ENCODE data around the gene VGLL2.

Gene VGLL2

DNA sequence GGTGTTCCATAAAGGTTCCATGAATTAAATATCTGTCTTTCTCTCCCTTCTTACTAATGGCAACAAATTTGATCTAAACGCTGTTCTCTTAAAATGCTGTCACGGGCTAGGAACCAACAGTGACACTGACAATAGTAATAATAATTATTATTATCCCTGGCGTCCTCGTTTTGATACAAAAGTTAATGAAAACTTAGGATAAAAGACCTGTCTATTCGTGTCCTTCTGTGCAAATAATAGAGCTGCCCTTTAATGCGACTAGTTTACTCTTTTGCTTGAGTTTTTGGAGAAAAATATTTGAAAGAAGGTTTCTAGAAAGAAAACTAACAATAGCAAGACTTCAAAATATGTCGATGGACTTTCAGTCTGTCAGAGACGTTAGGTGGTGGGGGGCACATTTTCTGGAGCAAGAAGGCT lies 4.3 kb downstream of the VGLL2 start:
- DNase-seq = no peak

DNA sequence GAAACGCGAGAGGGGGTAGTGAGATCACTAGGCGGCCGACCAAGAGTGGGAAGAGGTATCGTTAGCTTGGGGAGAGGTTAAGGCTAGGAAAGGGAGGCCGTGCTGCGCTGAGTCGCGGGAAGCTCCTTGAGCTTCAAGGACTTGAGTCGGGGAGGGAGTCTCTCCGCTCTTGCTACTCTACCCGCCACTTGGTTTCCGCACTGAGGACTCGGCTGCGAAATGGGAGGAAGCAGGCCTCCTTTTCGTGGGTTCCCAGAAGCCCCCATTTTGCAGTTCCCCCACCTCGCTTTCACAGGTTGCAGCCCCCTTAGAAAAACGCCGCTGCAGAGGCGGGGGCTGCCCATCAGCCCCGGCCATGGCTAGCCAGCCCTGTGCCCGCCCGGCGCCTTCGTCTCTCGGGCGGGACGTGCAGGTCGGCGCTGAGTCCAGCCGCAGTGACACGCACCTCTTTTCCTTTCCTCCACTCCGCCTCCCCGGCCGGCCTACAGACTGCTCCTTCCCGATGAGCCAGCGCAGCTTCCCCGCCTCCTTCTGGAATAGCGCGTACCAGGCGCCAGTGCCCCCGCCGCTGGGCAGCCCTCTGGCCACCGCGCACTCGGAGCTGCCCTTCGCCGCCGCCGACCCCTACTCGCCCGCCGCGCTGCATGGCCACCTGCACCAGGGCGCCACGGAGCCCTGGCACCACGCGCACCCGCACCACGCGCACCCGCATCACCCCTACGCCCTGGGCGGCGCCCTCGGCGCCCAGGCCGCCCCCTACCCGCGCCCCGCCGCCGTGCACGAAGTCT lies 4.9 kb downstream of the VGLL2 start:
- no peak for DNase-seq

DNA sequence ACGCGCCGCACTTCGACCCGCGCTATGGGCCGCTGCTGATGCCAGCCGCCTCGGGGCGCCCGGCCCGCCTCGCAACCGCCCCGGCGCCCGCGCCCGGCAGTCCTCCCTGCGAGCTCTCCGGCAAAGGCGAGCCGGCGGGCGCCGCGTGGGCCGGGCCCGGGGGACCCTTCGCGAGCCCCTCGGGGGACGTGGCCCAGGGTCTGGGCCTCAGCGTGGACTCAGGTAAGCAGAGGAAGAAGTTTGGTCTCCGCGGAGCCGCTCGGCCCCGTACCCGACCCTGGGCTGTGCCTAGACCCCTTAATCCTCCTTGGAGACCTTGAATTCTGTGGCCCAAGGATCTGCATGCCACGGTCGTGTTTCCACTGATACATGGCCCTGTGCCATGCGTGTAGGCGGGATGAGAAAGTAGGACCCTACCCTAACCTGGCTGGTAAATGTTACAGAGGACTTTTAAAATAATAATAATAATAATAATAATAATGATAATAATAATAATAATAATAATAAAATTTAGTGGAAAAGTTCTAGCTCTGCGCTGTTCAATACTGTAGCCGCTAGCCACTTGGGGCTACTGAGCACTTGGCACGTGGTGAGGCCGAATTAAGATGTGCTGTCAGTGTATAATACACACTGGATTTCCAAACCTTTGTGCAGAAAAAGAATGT lies 5.6 kb downstream of the VGLL2 start:
- DNase-seq = no peak

DNA sequence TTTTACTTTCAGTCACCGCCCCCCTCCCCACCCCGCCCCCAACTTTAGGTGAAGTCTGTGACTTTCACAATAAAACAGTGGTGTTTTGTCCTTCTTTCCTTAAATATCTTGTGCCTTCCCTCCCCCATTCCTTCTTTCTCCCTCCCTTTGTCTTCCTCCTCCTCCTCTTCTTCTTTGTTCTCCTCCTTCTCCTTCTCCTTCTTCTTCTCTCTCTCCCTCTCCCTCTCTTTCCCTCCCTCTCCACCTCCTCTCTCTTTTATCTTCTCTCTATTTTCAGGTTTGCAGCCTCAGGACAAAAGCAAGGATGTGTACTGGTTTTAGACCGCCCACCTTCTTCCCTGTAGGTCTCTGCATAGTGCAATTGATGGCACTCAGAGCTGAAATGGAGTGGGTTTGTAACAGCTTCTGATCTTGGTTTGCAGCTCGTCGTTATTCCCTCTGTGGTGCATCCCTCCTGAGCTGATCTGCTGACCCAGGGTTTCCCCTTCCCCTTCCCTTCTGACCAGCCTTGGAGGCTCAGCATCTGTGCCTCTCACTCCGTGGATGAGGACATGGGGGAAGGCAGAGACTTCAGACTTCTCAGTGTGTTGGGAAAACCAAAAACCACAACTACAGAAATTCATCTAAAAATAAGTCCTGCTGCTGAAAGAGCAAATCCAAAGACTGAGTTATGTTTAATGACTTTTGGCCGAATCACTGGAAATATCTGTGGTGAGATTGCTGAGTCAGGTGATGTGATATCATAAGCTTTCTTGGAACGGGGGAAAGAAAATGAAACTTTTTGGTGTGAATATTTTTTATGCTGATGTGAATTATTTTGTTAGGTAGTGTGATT lies 6.9 kb downstream of the VGLL2 start:
- no peak for DNase-seq

DNA sequence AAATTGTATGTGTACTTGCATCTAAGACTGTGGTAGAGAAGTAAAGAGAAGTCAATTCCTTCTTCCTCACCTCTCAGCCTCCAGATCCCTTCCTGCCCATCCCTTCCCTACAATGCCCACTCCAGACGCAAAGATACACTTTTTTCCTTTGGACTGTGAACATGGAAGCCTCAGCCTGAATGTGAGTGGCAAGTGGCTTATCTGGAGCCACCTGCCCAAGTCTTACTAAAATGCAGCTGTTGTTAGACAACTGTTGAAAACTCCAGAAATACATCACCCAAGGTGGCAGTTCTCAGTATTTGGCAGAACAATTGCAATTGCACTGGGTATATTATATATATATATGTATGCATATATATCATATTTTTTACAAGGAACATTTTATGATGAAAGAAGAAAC lies 7.5 kb downstream of the VGLL2 start:
- DNase-seq = no peak

DNA sequence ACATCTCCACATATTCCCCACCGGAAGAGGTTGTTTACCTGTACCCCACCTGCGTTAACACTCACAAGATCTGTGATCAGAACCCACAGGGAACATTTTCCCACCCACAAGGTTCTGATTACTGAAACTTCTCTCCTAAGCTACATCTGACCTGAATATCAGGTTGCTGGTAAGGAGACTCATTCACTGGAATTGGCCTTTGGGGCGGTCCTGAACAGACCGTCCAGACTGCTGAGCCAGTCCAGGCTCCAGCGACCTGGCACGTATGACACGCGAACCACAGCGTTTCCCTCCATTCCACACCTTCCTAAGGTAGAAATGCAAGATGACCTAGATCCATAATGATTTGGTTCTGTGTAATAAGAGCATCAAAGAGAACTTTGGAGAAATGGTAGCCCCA lies 9.8 kb downstream of the VGLL2 start:
- no peak for DNase-seq

DNA sequence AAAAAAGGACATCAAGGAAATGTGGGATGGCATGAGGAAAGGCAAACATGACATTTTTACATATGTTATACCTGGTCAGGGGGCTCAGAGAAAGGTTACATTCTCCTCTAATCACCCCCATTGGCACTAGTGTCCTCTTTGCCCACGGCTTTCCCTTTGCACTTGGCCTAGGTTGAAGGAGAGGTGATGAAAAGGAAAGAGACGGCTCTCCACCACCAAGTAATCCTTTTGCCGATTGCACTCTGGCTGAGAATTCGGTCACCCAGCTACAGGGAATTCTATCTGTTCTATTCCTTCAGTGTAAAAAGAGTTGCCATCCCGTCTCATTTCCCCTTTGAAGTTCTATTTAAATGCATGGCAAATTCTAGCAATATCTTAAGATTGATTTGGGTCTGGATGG lies 10.4 kb downstream of the VGLL2 start:
- no peak for DNase-seq

DNA sequence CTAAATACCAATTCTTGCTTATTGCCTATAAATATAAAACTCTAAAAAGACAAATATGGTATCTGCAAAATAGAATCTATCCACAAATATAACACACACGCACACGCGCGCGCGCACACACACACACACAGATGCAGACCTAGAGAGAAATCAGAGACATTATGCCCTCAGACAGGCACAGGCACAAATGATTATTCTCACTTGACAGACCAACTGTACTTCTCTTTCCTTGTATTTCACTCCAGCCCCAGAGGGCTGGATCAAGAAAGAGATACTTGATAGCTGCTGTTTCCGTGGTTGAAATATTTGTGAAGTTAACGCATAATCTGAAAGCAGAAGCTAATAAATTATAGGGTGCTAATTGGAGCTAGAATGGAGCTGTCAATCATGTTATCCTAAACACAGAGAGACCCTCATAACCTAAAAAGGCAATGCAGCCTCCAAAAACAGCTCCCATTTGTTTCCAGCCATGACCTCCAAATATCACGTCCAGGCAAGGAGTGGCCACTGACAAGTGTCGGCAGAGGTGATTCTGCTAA lies 11.5 kb downstream of the VGLL2 start:
- DNase-seq = no peak

DNA sequence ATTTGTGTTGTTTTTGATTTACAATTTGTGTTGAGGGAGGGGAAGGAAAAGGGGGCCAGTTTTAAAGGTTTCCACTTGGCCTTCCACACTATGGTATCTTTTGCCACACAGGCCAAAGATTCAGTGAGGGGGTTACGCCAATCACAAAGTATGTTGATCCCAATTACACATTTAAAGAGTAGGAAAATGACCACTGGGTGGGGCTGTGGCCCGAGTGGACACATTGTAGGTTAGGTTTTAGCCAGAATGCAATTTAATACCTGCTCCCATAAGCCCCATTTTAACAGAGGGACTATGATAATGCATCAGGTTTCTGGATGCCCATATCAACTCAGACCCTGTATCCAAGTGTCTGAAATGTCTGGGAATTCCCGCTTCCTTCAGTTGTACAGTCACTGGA lies 15.6 kb downstream of the VGLL2 start:
- no peak for DNase-seq

DNA sequence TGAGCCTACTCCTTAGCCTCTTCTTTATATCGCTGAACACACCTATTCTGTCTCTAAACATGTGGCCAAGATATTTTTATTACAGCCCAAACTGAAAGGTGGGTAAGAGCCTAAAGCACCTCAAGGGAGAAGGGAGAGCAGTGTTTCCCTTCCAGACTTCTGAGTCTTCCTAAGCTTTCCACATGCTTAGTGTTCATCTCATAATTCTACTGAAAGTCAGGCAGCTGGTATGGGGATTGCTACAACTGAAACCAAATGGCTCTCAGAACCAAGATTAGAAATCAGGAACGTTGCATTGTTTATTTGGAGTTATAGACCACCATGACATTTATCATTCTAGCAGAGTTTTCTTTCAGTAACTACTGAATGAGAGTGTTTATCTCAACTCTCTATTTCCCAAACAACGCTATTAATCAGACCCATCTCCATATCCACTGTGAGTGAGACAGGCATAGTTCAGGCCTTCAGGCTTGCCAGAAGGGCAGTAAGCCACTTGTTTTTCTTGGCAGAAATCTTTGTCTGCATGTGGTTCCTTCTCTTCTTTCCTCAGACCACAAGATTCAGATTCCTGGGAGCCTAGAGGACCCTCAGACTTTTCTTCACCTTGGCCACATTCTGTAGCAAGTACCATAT lies 22.8 kb downstream of the VGLL2 start:
- no peak for DNase-seq

DNA sequence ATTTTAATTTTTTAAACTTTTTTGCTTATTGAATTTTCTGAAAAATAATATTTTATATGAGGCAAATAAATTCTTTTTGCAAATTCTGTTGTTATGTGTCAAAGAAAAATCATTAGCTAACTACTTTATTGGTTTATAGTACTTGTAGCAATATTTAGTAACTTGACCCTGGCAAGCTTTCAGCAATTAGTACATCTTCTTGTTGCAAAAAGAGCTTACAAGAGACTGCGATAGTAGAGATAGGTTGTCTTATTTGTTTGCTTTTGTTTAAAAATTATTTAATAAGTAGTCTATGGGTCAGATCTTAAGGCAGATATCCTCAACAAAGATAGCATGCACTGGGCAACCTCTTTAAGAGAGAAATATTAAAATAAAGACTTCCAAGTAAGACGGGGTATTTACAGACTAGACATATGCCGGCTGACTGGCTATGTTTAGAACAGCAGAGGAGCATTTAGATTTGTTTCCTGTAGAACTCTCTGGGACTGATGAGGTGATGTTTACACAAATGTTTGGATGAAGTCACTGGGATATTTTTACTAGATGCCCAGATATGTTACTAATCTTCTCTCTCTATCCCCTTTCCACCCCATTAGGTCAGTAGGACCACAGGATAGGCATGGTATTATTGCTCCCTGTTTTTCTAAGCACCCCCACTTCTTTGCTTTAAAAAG lies 25.0 kb downstream of the VGLL2 start:
- no peak for DNase-seq

DNA sequence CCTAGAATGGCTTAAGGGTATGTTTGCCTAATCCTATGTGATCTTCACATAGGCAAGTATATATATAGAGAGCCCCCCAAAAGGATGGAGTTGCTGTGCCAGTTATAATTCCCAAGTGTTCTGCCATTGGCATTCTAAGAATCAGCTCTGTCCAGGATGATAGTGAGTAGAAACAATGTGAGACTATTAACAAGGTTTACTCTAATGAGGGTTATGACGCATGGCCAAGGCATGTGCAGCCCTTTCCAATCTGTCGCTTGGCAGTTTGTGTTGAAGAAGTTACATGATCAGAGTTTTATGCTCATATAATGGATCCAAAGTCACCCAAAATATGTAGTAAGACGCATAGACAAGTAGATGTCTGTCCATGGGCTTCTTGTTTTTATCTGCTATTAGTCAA lies 33.6 kb downstream of the VGLL2 start:
- DNase-seq = no peak

DNA sequence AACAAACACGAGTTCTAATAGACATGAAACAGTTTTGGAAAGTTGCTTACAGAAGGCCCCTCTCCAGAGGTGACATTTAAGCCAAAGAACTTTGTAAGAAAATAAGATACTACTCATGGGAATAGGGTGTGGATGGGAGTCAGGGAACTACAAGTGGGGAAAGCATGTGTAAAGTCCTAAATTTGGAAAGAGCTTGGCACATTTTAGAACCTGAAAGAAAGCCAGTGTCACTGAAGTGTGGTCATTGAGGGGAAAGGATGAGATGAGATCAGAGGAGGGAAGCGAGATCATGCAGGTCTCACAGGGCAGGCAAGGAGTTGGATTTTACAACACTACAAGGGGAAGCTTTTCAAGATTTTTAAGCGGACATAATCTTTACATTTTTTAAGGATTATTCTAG lies 38.0 kb downstream of the VGLL2 start:
- no peak for DNase-seq

DNA sequence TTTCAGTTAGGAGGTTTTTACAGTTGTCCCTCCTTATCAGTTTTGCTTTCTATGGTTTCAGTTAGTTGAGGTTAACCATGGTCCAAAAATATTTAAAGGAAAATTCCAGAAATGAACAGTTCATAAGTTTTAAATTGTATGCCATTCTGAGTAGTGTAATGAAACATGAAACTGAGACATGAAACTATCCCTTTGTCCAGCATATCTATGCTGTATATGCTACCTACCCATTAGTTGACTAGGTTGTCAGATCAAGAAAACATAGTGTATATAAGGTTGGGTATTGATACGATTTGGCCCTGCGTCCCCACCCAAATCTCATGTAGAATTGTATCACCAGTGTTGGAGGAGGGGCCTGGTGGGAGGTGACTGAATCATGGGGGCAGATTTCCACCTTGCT lies 39.1 kb downstream of the VGLL2 start:
- DNase-seq = no peak

DNA sequence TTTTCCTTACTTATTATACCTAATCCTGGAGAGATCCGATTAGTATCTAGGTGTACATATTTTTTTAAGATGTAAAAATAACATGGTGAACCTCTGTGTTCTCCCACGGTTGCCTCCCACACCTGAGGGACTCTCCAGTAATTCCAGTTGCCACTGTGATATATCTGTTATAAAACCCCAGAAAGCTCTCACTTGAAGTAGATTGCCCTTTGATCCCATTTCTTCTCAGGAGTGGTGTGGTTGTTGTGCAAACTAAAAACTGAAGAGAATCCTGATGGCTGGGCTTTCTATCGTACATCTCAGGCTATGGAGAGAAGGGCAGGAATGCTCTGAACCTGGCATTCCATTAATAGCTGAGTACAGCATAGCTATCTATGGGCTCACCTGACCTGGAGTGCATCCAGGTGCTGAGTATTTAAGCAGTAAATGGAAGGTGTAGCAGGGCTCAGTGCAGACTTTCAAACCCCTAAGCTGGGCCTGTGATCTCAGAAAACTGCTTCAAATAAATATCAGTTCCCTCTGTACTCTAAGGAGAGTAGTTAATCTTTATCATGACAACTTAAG lies 41.0 kb downstream of the VGLL2 start:
- no peak for DNase-seq

DNA sequence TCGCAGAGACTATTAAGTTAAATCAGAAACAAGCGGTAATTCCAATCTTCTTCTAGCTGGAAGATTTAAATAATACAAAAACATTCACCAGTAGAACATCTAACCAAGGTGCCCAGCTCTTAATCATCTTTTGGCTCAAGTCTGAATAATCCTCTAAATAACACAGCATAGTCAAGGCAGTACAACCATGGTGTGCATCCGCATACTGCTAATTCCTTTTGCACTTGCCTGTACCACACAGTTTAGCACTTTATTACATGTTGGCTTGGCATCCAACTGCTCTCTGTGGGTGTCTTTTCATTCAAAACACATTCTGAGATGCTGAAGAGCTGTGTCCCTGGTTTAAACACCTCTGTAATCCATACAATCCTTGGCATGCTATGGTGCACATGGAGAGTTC lies 42.3 kb downstream of the VGLL2 start:
- no peak for DNase-seq

DNA sequence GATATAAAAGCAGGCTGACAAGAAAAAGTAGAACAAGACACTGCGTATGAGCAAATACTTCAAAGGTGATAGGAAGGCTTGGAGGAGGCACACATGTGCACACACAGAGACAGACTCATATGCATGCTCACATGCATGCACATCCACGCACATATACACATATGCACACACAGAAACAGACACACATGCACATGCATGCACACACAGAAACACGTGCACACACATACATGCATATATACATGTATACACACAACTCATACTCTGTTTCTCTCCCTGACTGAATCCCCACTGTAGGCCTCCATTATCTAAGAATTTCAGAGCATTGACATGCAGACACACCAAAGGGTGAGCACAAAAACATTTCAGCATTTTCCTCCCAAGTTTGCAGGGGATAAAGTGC lies 43.7 kb downstream of the VGLL2 start:
- DNase-seq = no peak

DNA sequence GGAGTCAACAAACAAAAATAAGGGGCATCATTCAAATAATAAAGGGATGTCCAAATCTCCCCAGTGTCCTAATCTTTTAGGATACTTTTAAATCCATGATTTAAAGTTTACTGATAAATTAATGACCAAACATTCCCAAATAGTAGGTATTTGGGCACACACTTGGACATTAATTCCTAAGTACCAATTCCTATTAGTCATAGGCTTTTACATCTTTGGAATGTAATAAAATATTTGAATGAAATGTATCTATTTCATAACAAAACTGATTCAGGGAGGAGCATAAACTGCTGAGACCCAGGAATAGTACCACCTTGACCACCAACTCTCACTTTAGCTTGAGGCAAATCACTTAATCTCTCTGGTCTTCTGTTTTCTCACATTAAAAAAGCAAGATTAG lies 44.3 kb downstream of the VGLL2 start:
- DNase-seq = no peak

DNA sequence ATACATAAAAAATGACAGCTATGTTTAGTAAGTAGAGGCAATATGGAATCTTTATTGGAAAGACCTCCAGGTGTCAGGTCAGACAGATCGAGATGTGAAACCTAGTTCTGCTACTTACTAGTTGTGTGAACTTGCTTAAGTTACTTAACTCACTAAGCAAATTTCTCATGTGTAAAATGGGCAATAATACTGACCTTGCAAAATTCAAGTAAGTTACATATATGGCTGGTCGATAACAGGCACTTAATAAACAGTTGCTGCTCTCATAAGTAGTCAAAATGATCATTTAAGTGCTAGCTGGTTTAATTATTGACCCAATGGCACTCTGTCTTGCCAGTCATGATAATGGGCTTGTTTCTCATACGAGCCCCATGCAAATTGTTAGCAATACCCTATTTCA lies 46.0 kb downstream of the VGLL2 start:
- DNase-seq = no peak

DNA sequence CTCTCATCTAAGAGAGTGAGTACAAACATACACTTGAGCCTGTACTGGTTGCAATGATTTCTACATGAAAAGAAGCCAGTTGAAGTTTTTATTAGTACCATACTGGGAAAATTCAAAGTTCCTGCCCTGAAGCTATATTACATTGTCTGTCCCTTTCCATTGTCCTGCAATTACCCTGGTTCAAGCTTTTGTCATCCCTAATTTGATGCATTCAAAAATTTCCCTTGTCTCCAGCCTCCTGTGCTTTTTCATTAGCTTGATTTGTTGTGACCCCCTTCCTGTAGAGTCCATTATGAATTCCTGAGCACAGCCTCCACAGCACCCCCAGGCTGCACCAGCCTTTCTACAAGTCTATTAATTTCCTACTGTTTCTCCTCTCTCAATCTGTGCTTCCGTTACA lies 46.4 kb downstream of the VGLL2 start:
- no peak for DNase-seq

DNA sequence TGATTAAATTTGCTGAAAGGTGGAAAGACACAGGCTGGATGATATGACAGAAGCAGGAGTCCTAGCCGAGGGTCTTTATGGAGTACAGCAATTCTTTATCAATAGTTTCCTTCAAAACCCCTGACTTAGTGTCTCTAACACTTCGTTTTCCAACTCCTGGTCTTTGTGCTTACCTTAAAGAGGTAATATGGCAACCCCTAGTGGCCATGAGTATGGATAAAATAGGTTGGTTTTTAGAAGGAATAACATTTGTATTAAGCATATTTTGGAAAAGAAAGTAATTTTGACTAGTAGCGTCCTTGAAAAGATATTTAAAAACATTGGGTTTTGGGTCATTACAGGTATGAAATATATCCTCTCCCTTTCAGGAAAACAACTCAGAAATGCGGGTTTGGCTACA lies 51.9 kb downstream of the VGLL2 start:
- DNase-seq = no peak

Measured in NCI-H1417 treated with DMSO at 0.1 percent for 48 hours (cell line).